ENCODE results near the gene EDAR. TPM values are rescaled to one million over a fixed set of nuclear protein-coding genes. Genes with fewer than 3 reads are reported as not detected.

EDAR gene
- total and polyA plus RNA-seq, 10 of the 15 experiments (the other 5 are each of a cell fraction or from before 2014, with no cell fraction given) = 0.04 TPM; not detected in 9

- Histone ChIP-seq H3K27ac (ENCODE audit: control insufficient read depth, insufficient read depth) (no peak overlapping the region), H3K4me3 (no peak overlapping the region), H3K36me3 (ENCODE audit: control insufficient read depth in 2 of 2, insufficient read depth in 2 of 2, low read length in 1 of 2) (no peaks in the 10 kb centered on the region), H3K79me2 (ENCODE audit: control insufficient read depth, insufficient read depth, low read length) (no peaks in the 10 kb centered on the region), H4K20me1 (ENCODE audit: control insufficient read depth, insufficient read depth) (no peaks in the 10 kb centered on the region), H3K27me3 (replicated peaks in 1 of 2; ENCODE audit: control insufficient read depth in 2 of 2, insufficient read depth in 2 of 2, low read length in 1 of 2) (peaks cover 0 to 3% of the 10 kb centered on the region in 2 experiments; a peak in 2 of 4 replicates), H3K9me3 (replicated peaks; ENCODE audit: control insufficient read depth, insufficient read depth, low read length) (no peaks in the 10 kb centered on the region), H3K4me1 (ENCODE audit: control insufficient read depth, insufficient read depth, low read length) (no peaks in the 10 kb centered on the region), H3K9ac (ENCODE audit: control insufficient read depth, insufficient read depth, low read length) (no peak overlapping the region), H2AFZ (ENCODE audit: control insufficient read depth, low read depth, low read length) (no peak overlapping the region), H3K4me2 (ENCODE audit: control insufficient read depth, insufficient read depth) (no peak overlapping the region)
- in situ Hi-C loops (cut with MboI) (no loop called here), intact Hi-C loops (cut with micrococcal nuclease; ENCODE audit: unreplicated experiment) (loop anchor here (5.0 kb wide), 1 partner anchor 63 kb away; the partner anchor contains the start of gene EDAR)
- 22% methylated on average over 14 of the region's 14 CpGs for WGBS (ENCODE audit: insufficient coverage, insufficient replicate concordance, low lambda C conversion rate, missing lambda C conversion rate)
- FAIRE-seq = no peak
- ChIA-PET RAD21 (ENCODE audit: unreplicated experiment) (interaction anchor here (0.8 kb wide), 1 partner anchor 601 kb away, joined by 3 read pairs; no protein-coding TSS in a partner anchor), POLR2A (no interaction called here), CTCF (interaction anchor here (0.7 to 1.0 kb wide), 2 partner anchors 70 to 134 kb away, joined by 3 read pairs; no protein-coding TSS in a partner anchor), SMC1A (ENCODE audit: uncharacterized antibody, unreplicated experiment) (no interaction called here)
- no peak for ATAC-seq
- no peak for TF ChIP-seq SREBF2 (IDR thresholded peaks at IDR 0.05; ENCODE audit: low read length)
- no peak for TF ChIP-seq NR2C1 (IDR thresholded peaks at IDR 0.05)
- TF ChIP-seq, protein P1, sequence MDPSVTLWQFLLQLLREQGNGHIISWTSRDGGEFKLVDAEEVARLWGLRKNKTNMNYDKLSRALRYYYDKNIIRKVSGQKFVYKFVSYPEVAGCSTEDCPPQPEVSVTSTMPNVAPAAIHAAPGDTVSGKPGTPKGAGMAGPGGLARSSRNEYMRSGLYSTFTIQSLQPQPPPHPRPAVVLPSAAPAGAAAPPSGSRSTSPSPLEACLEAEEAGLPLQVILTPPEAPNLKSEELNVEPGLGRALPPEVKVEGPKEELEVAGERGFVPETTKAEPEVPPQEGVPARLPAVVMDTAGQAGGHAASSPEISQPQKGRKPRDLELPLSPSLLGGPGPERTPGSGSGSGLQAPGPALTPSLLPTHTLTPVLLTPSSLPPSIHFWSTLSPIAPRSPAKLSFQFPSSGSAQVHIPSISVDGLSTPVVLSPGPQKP (IDR thresholded peaks at IDR 0.05; ENCODE audit: low read depth, low read length) = no peak
- TF ChIP-seq TCF3 (IDR thresholded peaks at IDR 0.05; ENCODE audit: borderline replicate concordance, insufficient read depth, low read depth, low read length) = no peak
- TF ChIP-seq EP300 (IDR thresholded peaks at IDR 0.05; ENCODE audit: borderline replicate concordance in 1 of 2, control insufficient read depth in 1 of 2, low read depth in 2 of 2, low read length in 2 of 2) = no peak
- no peak for TF ChIP-seq HSF1 (IDR thresholded peaks at IDR 0.05; ENCODE audit: low read depth, low read length)
- TF ChIP-seq CBFB (IDR thresholded peaks at IDR 0.05; ENCODE audit: low read depth) = no peak
- TF ChIP-seq RELA (IDR thresholded peaks at IDR 0.05; ENCODE audit: borderline replicate concordance, partially characterized antibody) = no peak
- TF ChIP-seq IKZF1 (conservative IDR thresholded peaks at IDR 0.05) = no peak
- no peak for TF ChIP-seq ZNF592 (IDR thresholded peaks at IDR 0.05)
- no peak for TF ChIP-seq BMI1 (IDR thresholded peaks at IDR 0.05; ENCODE audit: borderline replicate concordance)
- no peak for TF ChIP-seq MEF2A (IDR thresholded peaks at IDR 0.05; ENCODE audit: insufficient read depth, low read depth, low read length)
- no peak for TF ChIP-seq EGR1 (IDR thresholded peaks at IDR 0.05; ENCODE audit: borderline replicate concordance in 1 of 2, low read depth in 2 of 2, low read length in 2 of 2)
- TF ChIP-seq MYC (IDR thresholded peaks at IDR 0.05; ENCODE audit: insufficient read depth, insufficient read length, insufficient replicate concordance, low read length, severe bottlenecking) = no peak
- no TSS peak for BruUV-seq (replicated peaks)
- DNase-seq (ENCODE audit: low read depth, low spot score) = no peak
Measured at GRCh38 chr2:108924580-108925251, 64.3 kb downstream of the EDAR start.
